Measurements from ENCODE around the gene FAM221B. TPM values are rescaled to one million over a fixed set of nuclear protein-coding genes. Genes with fewer than 3 reads are reported as not detected.
A peak's percentile ranks its signal among the peaks of the same experiment; 100 is the strongest.

Gene FAM221B
- total and polyA plus RNA-seq, 4 experiments from 2014 or later: not detected

DNA sequence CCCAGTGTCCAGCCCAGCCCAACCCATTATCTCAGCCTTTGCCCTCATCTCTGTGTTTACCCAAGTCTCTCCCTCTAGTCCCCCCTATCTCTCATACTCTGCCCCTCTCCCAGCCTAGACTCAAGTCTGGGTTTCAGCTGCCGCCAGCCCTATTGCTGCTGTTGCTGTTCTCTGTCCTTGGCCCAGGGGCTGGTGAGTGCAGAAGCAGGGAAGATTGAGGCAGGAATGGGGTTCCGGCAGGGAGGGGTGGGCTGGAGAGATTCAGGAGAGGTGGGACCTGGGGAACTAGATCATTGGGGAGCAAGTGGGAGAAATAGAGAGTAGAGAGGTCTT is 1.2 kb upstream of the FAM221B start:
- peaks cover 20% of the 10 kb centered on the region for H3K4me1 ChIP-seq (ENCODE audit: insufficient read depth, low read length)
- H3K36me3 Mint-ChIP-seq: no peaks in the 10 kb centered on the region
- no peaks in the 10 kb centered on the region for H3K9me3 Mint-ChIP-seq
- H3K36me3 ChIP-seq (ENCODE audit: insufficient read depth, low read length): no peaks in the 10 kb centered on the region
- H3K9me3 ChIP-seq (ENCODE audit: control insufficient read depth in 1 of 2, low read length in 2 of 2): no peaks in the 10 kb centered on the region
- POLR2A ChIA-PET (ENCODE audit: partially characterized antibody): interaction anchor here (1.2 to 2.2 kb wide), 2 partner anchors 18 to 213 kb away, joined by 3 to 7 read pairs; partner anchors contain the start of gene SPAG8
- peak overlapping the region; percentile 78 to 89 (median 84) for H3K4me3 Mint-ChIP-seq
- H3K27me3 Mint-ChIP-seq: no peaks in the 10 kb centered on the region
- H3K27me3 ChIP-seq (ENCODE audit: insufficient read depth, low read length): no peaks in the 10 kb centered on the region
- H3K4me1 Mint-ChIP-seq: peaks cover 26 to 44% (median 38%) of the 10 kb centered on the region in 4 donors
- intact Hi-C loops (cut with micrococcal nuclease): loop anchor here (1.0 kb wide), 2 partner anchors 14 to 225 kb away; partner anchors contain the start of gene HINT2
- peak overlapping the region; percentile 66 for H3K27ac ChIP-seq (ENCODE audit: low read depth, low read length)
- CTCF ChIA-PET (ENCODE audit: partially characterized antibody): interaction anchor here (5.2 kb wide), 1 partner anchor 17 kb away, joined by 58 read pairs; the partner anchor contains the start of genes HINT2 and SPAG8
- peak overlapping the region; percentile 67 to 97 (median 94) for H3K27ac Mint-ChIP-seq
- peak overlapping the region; percentile 59 to 70 for H3K4me3 ChIP-seq (ENCODE audit: low read length in 2 of 2)
- no peak for DNase-seq

- intact Hi-C loops (cut with micrococcal nuclease): loop anchor here (1.0 kb wide), 2 partner anchors 14 to 225 kb away; partner anchors contain the start of gene HINT2
- Mint-ChIP-seq H3K4me3 (peak within 1 kb of the TSS; percentile 92 to 100 (median 96)), H3K36me3 (no peaks in the 10 kb centered on the region), H3K27me3 (no peaks in the 10 kb centered on the region), H3K27ac (peak within 1 kb of the TSS; percentile 74 to 99 (median 98)), H3K9me3 (no peaks in the 10 kb centered on the region), H3K4me1 (peaks cover 23 to 39% (median 35%) of the 10 kb centered on the region in 4 donors)
- peak; percentile 85 to 96 (median 88) for DNase-seq
- H3K36me3 ChIP-seq (ENCODE audit: insufficient read depth, low read length): no peaks in the 10 kb centered on the region
- H3K9me3 ChIP-seq (ENCODE audit: control insufficient read depth in 1 of 2, low read length in 2 of 2): no peaks in the 10 kb centered on the region
- H3K4me1 ChIP-seq (ENCODE audit: insufficient read depth, low read length): peaks cover 20% of the 10 kb centered on the region
- peak within 1 kb of the TSS; percentile 61 to 70 for H3K4me3 ChIP-seq (ENCODE audit: low read length in 2 of 2)
- ChIA-PET CTCF (ENCODE audit: partially characterized antibody) (interaction anchor here (0.6 to 6.5 kb wide), 6 partner anchors 13 to 165 kb away, joined by 3 to 71 read pairs (median 4); partner anchors contain the start of genes HINT2 and SPAG8), POLR2A (ENCODE audit: partially characterized antibody) (interaction anchor here (1.0 to 2.2 kb wide), 7 partner anchors 15 to 212 kb away, joined by 3 to 7 read pairs (median 6); partner anchors contain the start of genes CCDC107, CREB3, HINT2 and SPAG8)
- no peaks in the 10 kb centered on the region for H3K27me3 ChIP-seq (ENCODE audit: insufficient read depth, low read length)
- H3K27ac ChIP-seq (ENCODE audit: low read depth, low read length): peak within 1 kb of the TSS; percentile 66
Measured at GRCh38 chr9:35829084-35829763, 692 bp upstream of the FAM221B start, which contains the start of gene TMEM8B. Gene TMEM8B (plus strand): TSS chr9:35829228. CDS start chr9:35829448, 220 bp downstream.

DNA sequence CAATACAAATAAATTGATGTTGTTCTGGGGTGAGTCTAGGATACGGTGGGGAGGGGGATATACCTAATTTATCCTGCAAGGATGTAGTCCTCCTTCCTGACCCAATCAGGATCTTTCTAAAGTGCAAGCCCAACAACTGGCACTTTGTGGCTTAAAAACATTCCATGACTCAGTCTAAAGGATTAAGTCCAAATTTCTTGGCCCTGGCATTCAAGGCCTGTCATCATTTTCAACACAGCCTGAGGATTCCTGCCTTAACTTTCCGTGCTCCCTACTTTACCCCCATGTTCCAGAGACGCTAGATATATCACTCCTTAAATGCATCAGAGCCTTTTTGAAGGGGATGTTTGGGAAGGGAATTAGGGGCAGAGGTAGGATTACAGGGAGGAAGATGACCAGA is 1.0 kb downstream of the FAM221B start:
- no peaks in the 10 kb centered on the region for H3K9me3 Mint-ChIP-seq
- intact Hi-C loops (cut with micrococcal nuclease): loop anchor here (2.0 kb wide), 1 partner anchor 711 kb away; no protein-coding TSS in a partner anchor

GRCh38 chr9:35826071-35826701 is 2.3 kb downstream of the FAM221B start:
- H3K27ac Mint-ChIP-seq: peak overlapping the region in 4 of 7 donors; percentile 5 to 68 (median 16)
- Histone ChIP-seq H3K36me3 (ENCODE audit: insufficient read depth, low read length) (no peaks in the 10 kb centered on the region), H3K27me3 (ENCODE audit: insufficient read depth, low read length) (no peaks in the 10 kb centered on the region), H3K27ac (ENCODE audit: low read depth, low read length) (no peak overlapping the region), H3K4me3 (ENCODE audit: low read length in 2 of 2) (no peak overlapping the region), H3K4me1 (ENCODE audit: insufficient read depth, low read length) (peaks cover 20% of the 10 kb centered on the region), H3K9me3 (ENCODE audit: control insufficient read depth in 1 of 2, low read length in 2 of 2) (no peaks in the 10 kb centered on the region)
- no peaks in the 10 kb centered on the region for H3K36me3 Mint-ChIP-seq
- intact Hi-C loops (cut with micrococcal nuclease): loop anchor here (1.0 to 2.0 kb wide), 7 partner anchors 36 to 709 kb away; partner anchors contain the start of genes CCDC107 and RMRP
- H3K27me3 Mint-ChIP-seq: no peaks in the 10 kb centered on the region
- peaks cover 23 to 34% (median 31%) of the 10 kb centered on the region in 4 donors for H3K4me1 Mint-ChIP-seq
- POLR2A ChIA-PET (ENCODE audit: partially characterized antibody): interaction anchor here (0.6 to 2.0 kb wide), 5 partner anchors 12 to 168 kb away, joined by 3 to 8 read pairs (median 5); partner anchors contain the start of genes CCDC107, HINT2, RMRP and SPAG8
- H3K9me3 Mint-ChIP-seq: no peaks in the 10 kb centered on the region
- CTCF ChIA-PET (ENCODE audit: partially characterized antibody): interaction anchor here (0.7 to 6.5 kb wide), 33 partner anchors 8 to 222 kb away, joined by 3 to 71 read pairs (median 4); partner anchors contain the start of genes ARHGEF39, CCDC107, CREB3 and GBA2
- peak overlapping the region in 4 of 8 donors; percentile 38 to 80 (median 54) for H3K4me3 Mint-ChIP-seq
- DNase-seq: peak in 4 of 5 donors; percentile 56 to 62 (median 58)

More for the DNA sequence above, 1.0 kb downstream of the FAM221B start:
- no peak overlapping the region for H3K4me3 ChIP-seq (ENCODE audit: low read length in 2 of 2)
- no peaks in the 10 kb centered on the region for H3K27me3 ChIP-seq (ENCODE audit: insufficient read depth, low read length)
- Mint-ChIP-seq H3K27ac (peak overlapping the region in 5 of 7 donors; percentile 27 to 87 (median 50)), H3K4me3 (peak overlapping the region in 6 of 8 donors; percentile 56 to 100 (median 96)), H3K36me3 (no peaks in the 10 kb centered on the region), H3K4me1 (peaks cover 23 to 38% (median 32%) of the 10 kb centered on the region in 4 donors), H3K27me3 (no peaks in the 10 kb centered on the region)
- CTCF ChIA-PET (ENCODE audit: partially characterized antibody): interaction anchor here (1.3 to 6.5 kb wide), 9 partner anchors 12 to 169 kb away, joined by 3 to 71 read pairs (median 12); partner anchors contain the start of genes CCDC107, HINT2, RMRP and SPAG8
- H3K4me1 ChIP-seq (ENCODE audit: insufficient read depth, low read length): peaks cover 20% of the 10 kb centered on the region
- POLR2A ChIA-PET (ENCODE audit: partially characterized antibody): interaction anchor here (2.0 kb wide), 2 partner anchors 13 to 15 kb away, joined by 7 to 8 read pairs; partner anchors contain the start of genes HINT2 and SPAG8
- no peaks in the 10 kb centered on the region for H3K9me3 ChIP-seq (ENCODE audit: control insufficient read depth in 1 of 2, low read length in 2 of 2)
- H3K36me3 ChIP-seq (ENCODE audit: insufficient read depth, low read length): no peaks in the 10 kb centered on the region
- H3K27ac ChIP-seq (ENCODE audit: low read depth, low read length): no peak overlapping the region
- DNase-seq: no peak

DNA sequence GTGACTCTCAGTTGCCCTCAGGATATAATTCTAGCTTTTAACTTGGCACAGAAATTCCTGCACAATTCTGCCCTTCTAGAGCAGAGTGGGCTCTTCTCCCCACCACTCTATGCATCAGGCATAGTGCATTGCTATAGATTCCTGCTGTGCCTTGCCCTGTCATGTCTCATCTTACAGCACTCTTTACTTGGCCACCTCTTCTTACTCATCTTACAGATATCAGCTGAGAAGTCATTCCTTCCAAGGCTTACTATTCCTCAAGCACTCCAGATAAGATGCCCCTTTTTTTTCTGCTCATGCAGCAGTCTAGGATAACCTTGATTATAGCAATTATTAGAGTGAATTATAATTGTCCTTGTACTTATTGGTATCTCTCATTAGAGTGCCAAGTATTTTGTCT is 5.6 kb downstream of the FAM221B start:
- Mint-ChIP-seq H3K36me3 (no peaks in the 10 kb centered on the region), H3K9me3 (no peaks in the 10 kb centered on the region), H3K27me3 (no peaks in the 10 kb centered on the region), H3K4me3 (no peak overlapping the region), H3K4me1 (peaks cover 4 to 9% (median 5%) of the 10 kb centered on the region in 4 donors), H3K27ac (no peak overlapping the region)
- Histone ChIP-seq H3K27me3 (ENCODE audit: insufficient read depth, low read length) (no peaks in the 10 kb centered on the region), H3K4me1 (ENCODE audit: insufficient read depth, low read length) (peaks cover 5% of the 10 kb centered on the region), H3K36me3 (ENCODE audit: insufficient read depth, low read length) (no peaks in the 10 kb centered on the region), H3K4me3 (ENCODE audit: low read length in 2 of 2) (no peak overlapping the region), H3K9me3 (ENCODE audit: control insufficient read depth in 1 of 2, low read length in 2 of 2) (no peaks in the 10 kb centered on the region), H3K27ac (ENCODE audit: low read depth, low read length) (no peak overlapping the region)
- no peak for DNase-seq
- intact Hi-C loops (cut with micrococcal nuclease): no loop called here
- POLR2A ChIA-PET (ENCODE audit: partially characterized antibody): no interaction called here
- CTCF ChIA-PET (ENCODE audit: partially characterized antibody): interaction anchor here (1.1 to 6.5 kb wide), 2 partner anchors 8 to 34 kb away, joined by 3 to 71 read pairs; partner anchors contain the start of gene HINT2

- POLR2A ChIA-PET (ENCODE audit: partially characterized antibody): no interaction called here
- Histone ChIP-seq H3K27me3 (ENCODE audit: insufficient read depth, low read length) (no peaks in the 10 kb centered on the region), H3K27ac (ENCODE audit: low read depth, low read length) (no peak overlapping the region), H3K36me3 (ENCODE audit: insufficient read depth, low read length) (no peaks in the 10 kb centered on the region), H3K9me3 (ENCODE audit: control insufficient read depth in 1 of 2, low read length in 2 of 2) (no peaks in the 10 kb centered on the region), H3K4me1 (ENCODE audit: insufficient read depth, low read length) (no peaks in the 10 kb centered on the region), H3K4me3 (ENCODE audit: low read length in 2 of 2) (no peak overlapping the region)
- DNase-seq: no peak
- CTCF ChIA-PET (ENCODE audit: partially characterized antibody): interaction anchor here (0.6 kb wide), 1 partner anchor 31 kb away, joined by 3 read pairs; no protein-coding TSS in a partner anchor
- peaks cover 0 to 3% (median 0%) of the 10 kb centered on the region in 8 donors for H3K9me3 Mint-ChIP-seq
- intact Hi-C loops (cut with micrococcal nuclease): no loop called here
- H3K27me3 Mint-ChIP-seq: no peaks in the 10 kb centered on the region
- H3K27ac Mint-ChIP-seq: no peak overlapping the region
- no peak overlapping the region for H3K4me3 Mint-ChIP-seq
- peaks cover 0 to 5% of the 10 kb centered on the region in 2 donors for H3K36me3 Mint-ChIP-seq
- H3K4me1 Mint-ChIP-seq: peaks cover 4 to 7% (median 6%) of the 10 kb centered on the region in 4 donors
Measured at GRCh38 chr9:35820076-35820475, 8.5 kb downstream of the FAM221B start.

Data from CD4-positive, alpha-beta memory T cell (primary cell).